GM13977 (cell line): ENCODE measurements around the gene ADTRP.

Experiments
- DNase-seq: peaks from one replicate; pipeline ENCODE4 v3.0.0; 2012; ENCODE audit warnings: low spot score
- in situ Hi-C: fragments of 300-500 bp; cut with MboI; formaldehyde crosslinking; loops from one replicate; pipeline ENCODE4 v1.12.0; 2022; ENCODE audit warnings: low sequenced_read_pairs, low pct_unique_long_range_greater_than_20kb, mixed read lengths, inconsistent platforms; ENCODE audit not compliant: unreplicated experiment
- TF ChIP-seq, protein P1 (sequence below): IDR thresholded peaks from 2 replicates; pipeline ENCODE4 v1.5.1; 2012; ENCODE audit warnings: mild to moderate bottlenecking, control low read depth; ENCODE audit not compliant: insufficient read depth; ENCODE audit errors: extremely low read depth, missing control alignments

The ADTRP gene

GRCh38 chr6:11714798-11715285 lies 63.8 kb downstream of the ADTRP start:
- in situ Hi-C loops, result no loop called here
- TF ChIP-seq, protein P1, sequence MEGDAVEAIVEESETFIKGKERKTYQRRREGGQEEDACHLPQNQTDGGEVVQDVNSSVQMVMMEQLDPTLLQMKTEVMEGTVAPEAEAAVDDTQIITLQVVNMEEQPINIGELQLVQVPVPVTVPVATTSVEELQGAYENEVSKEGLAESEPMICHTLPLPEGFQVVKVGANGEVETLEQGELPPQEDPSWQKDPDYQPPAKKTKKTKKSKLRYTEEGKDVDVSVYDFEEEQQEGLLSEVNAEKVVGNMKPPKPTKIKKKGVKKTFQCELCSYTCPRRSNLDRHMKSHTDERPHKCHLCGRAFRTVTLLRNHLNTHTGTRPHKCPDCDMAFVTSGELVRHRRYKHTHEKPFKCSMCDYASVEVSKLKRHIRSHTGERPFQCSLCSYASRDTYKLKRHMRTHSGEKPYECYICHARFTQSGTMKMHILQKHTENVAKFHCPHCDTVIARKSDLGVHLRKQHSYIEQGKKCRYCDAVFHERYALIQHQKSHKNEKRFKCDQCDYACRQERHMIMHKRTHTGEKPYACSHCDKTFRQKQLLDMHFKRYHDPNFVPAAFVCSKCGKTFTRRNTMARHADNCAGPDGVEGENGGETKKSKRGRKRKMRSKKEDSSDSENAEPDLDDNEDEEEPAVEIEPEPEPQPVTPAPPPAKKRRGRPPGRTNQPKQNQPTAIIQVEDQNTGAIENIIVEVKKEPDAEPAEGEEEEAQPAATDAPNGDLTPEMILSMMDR, result no peak
- DNase-seq, result no peak

DNA sequence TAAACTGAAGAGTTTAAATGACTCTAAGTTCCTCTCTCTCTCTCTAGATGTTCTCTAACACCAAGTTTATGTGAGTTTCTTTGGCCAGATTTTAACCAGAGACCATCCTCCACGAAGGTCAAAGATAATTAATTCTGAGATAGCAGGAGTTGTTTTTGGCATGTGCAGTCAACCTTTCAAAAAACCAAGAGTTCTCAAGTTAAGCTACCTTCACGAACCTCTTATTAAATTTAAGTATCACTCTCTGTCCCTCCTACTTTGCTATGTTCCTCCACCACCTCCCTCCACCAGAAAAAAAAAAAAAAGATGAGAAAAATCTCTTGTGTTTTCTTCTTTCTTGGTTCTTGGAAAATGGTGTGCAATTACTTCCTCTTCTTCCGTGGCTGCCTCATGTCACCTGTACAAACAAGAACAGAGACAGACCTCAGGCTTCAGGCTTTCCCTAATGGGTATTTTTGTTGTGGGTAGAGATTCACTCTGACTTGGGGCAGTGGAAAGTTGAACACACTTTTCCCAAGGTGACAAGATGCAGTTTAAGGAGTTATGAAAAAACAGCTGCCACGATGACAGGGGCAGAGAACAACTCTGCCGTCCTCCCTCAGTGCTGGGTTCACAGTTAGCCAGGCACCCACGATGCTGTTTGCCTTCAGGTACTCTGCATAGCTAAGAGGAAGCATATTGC lies 64.3 kb downstream of the ADTRP start:
- in situ Hi-C loops, result no loop called here
- TF ChIP-seq, protein P1, result no peak

DNA sequence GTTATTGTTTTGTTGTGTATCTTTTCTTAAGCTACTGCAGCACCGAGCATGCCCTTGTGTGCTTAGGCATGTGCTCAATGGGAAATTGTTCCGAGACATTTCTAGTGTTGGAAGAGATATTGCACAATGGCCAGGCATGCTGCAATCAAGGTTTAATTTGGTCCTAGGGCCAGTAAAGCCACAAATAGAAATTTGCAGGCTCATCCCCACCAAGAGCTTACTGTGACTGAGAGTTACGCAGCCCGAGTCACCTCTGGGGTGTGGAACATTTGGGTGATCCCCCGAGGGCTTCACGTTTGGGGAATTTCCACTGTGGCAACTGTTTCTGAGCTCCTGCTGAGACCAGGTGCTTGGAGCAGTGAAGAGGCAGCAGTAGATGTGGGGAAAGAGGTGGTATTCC lies 65.8 kb downstream of the ADTRP start:
- DNase-seq, result no peak
- TF ChIP-seq, protein P1, result no peak
- in situ Hi-C loops, result no loop called here

More for the DNA sequence above, 64.3 kb downstream of the ADTRP start:
- peak; percentile 52 for DNase-seq

DNA sequence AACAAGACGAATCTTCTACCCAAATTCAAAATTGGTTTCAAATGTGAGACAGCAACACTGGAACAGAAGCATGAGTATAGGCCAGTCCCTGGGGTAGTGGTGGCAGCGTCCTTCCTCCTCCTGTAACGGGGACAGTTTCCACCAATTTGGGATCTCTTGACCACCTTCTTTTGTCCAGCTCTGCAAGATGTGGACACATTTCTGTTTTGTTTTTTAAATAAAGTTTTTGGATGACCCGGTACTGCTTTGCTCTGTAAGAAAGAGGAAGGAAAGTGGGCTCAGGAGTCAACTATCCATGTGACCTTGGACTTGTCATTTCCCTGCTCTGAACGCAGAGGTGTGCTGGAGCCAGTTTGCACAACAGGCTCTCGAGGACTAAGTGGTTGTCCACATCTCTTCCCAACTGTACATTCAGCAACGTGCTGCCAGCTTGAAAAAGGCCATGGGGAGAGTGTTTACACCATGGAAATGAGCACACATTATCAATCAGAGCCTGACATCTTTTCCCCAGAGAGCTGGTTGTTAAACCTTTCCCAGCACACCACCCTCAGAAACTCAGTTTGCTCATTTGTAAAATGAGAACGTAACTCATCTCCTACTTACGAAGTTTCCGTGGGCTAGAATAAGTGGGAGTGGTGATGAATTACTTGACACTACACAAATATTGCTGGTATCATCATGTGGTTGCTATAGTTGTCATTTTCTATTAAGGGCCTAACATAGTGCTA lies 66.5 kb downstream of the ADTRP start:
- TF ChIP-seq, protein P1, result no peak
- DNase-seq, result no peak
- in situ Hi-C loops, result no loop called here

DNA sequence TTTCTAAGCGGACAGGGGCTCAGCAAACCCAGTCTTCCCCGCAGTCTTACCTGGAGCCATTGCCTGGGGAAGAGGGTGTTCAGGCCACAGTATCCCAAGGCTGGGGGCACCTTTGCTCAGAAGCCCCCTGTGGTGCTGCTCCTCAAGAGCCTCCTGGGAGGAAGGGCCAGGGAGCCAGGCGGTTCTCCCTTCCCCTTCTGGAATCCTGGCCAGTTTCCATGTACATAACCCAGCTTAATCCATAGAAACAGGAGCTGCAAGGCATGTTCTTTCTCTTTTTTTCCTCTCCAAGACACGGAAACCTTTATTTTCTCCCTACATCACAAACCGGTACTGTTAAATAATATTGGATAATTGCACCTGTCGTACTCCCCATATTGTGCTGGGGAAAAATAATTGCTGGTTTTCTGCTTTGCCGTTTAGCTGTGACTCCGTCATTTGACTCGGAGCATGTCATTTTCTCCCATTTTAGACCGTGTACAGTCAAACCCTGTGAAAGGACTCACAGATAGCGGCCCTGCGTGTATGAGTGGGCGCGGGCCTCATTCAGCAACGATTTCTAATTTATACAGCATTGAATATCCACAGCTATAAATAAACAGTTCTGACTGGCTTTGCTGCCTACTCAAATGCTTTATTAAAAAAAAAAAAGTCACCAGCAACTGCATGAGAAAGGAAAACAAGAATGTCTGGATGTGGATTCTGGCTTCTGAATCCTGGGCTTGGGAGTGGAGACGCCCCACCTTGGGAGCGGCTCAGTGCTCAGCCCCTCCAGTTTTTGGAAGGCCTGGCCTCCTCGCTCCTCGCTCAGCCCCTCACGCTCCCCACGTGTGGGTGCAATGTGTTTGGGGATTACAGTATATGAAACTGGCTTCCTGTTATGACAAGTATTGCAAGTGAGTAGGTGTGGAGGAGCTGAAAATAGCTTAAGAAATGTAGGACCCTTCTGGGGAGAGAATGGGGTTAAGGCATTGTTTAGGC lies 67.3 kb downstream of the ADTRP start:
- TF ChIP-seq, protein P1, result no peak
- DNase-seq, result peak; percentile 50

GRCh38 chr6:11710311-11710761 lies 68.3 kb downstream of the ADTRP start:
- no peak for DNase-seq
- TF ChIP-seq, protein P1, result no peak
- in situ Hi-C loops, result no loop called here

More for the DNA sequence above, 67.3 kb downstream of the ADTRP start:
- in situ Hi-C loops, result no loop called here
